Adrenal gland (tissue), 12 donors: ENCODE data around the gene ZNF548. TPM values are rescaled to one million over a fixed set of nuclear protein-coding genes. Genes with fewer than 3 reads are reported as not detected.

Source experiments
- DNase-seq, 7 donors: peaks; one replicate each; pipeline ENCODE4 v3.0.0-alpha.2; 2019 to 2020
- H3K27ac ChIP-seq, 5 donors: fragments of 200-600 bp; sonication (generic) in 4 of 5; 1 replicate in 3 of 5; 2 replicates in 2 of 5; pipeline versions ENCODE4 v1.5.1 to v1.8.0; 2016 to 2020; ENCODE audit warnings: mild to moderate bottlenecking in 1 of 5
- H3K27me3 ChIP-seq: fragments of 200-600 bp; 2 replicates; pipeline ENCODE4 v1.8.0; 2021
- H3K36me3 ChIP-seq, 2 donors: fragments of 200-600 bp; replicated peaks in 1 of 2; 1 replicate in 1 of 2; 2 replicates in 1 of 2; pipeline versions ENCODE4 v1.5.1 to v1.8.0; 2018 to 2022
- H3K4me1 ChIP-seq, 2 donors: fragments of 200-600 bp; replicated peaks in 1 of 2; 1 replicate in 1 of 2; 2 replicates in 1 of 2; pipeline versions ENCODE4 v1.5.1 to v1.8.0; 2018 to 2021
- H3K4me3 ChIP-seq, 4 donors: fragments of 200-600 bp; sonication (generic) in 3 of 4; one replicate each; pipeline ENCODE4 v1.5.1; 2016 to 2018
- H3K9me3 ChIP-seq, 3 donors: fragments of 200-600 bp; sonication (generic) in 1 of 3; replicated peaks in 1 of 3; 1 replicate in 2 of 3; 2 replicates in 1 of 3; pipeline versions ENCODE4 v1.5.1 to v1.8.0; 2016 to 2021
- POLR2A ChIP-seq, 2 donors: fragments of 450-650 bp; IDR thresholded peaks; one replicate each; pipeline ENCODE4 v1.6.1; 2017; ENCODE audit warnings: antibody characterized with exemption in 2 of 2, mild to moderate bottlenecking in 2 of 2, moderate library complexity in 1 of 2
- WGBS, 4 donors: extraction: QIAGEN DNeasy Blood & Tissue Kit in 2 of 4; methylation state at CpG; one replicate each; pipeline versions ENCODE4 v1.1.5 to v1.1.7; 2013 to 2017; 5-methylcytosine and 5-hydroxymethylcytosine counted together
- intact Hi-C, 2 donors: fragments of 100-400 bp; cut with DNase I; formaldehyde crosslinking; loops; one replicate each; pipeline versions ENCODE4 v1.14.1 to v1.15.0; 2022 to 2023
- polyA plus RNA-seq, 3 donors: library from polyadenylated mRNA; stranded (reverse); fragments of 200-250 nt in 2 of 3; fragments of 350-450 nt in 1 of 3; fragmentation: Illumina TruSeq in 1 of 3; extraction: RNeasy Lipid Tissue Mini Kit (QIAGEN cat#74804) in 1 of 3; gene quantifications; one replicate each; pipeline ENCODE4 v1.2.3, GENCODE V29; 2013 to 2014
- total RNA-seq, 9 donors: library from RNA; depleted of rRNA in 4 of 9; stranded (reverse); fragments of >200 nt in 4 of 9; fragments of 120-200 nt in 1 of 9; fragmentation: NEBNext Ultra II Directional in 1 of 9; extraction: Animal tissue kit (Norgen Biotek cat#: 25700) in 1 of 9; gene quantifications; one replicate each; pipeline versions ENCODE4 v1.1.0 to v1.2.4, GENCODE V29; 2013 to 2023
- TF ChIP-seq, protein P1 (sequence below), 6 experiments: fragments of 450-650 bp in 4 of 6; fragments of 200-600 bp in 2 of 6; sonication (generic) in 1 of 6; IDR thresholded peaks; 1 replicate in 5 of 6; 2 replicates in 1 of 6; pipeline versions ENCODE4 v1.5.1 to v1.8.0; 2016 to 2021; ENCODE audit warnings: antibody characterized with exemption in 6 of 6, mild to moderate bottlenecking in 2 of 6, moderate library complexity in 1 of 6
- donor health status: healthy with polysubstance abuse.
- donor health status: Bipolar disorder and iron deficiency.
- donor health status: DM: yes; HTN: yes; CAD: no.
- donor health status: DM: no; HTN: no; CAD: no.
- donor health status: DM: no; HTN: no; CAD: no.
- donor health status: DM: yes; HTN: yes; CAD: no.

Gene ZNF548
- total and polyA plus RNA-seq, 12 donors, result 4.6 to 21.7 (median 13.2) TPM

GRCh38 chr19:57380923-57381322 is 8.7 kb upstream of the ZNF548 start:
- intact Hi-C loops, result no loop called here
- no peak for TF ChIP-seq POLR2A (IDR thresholded peaks at IDR 0.05)
- TF ChIP-seq, protein P1, sequence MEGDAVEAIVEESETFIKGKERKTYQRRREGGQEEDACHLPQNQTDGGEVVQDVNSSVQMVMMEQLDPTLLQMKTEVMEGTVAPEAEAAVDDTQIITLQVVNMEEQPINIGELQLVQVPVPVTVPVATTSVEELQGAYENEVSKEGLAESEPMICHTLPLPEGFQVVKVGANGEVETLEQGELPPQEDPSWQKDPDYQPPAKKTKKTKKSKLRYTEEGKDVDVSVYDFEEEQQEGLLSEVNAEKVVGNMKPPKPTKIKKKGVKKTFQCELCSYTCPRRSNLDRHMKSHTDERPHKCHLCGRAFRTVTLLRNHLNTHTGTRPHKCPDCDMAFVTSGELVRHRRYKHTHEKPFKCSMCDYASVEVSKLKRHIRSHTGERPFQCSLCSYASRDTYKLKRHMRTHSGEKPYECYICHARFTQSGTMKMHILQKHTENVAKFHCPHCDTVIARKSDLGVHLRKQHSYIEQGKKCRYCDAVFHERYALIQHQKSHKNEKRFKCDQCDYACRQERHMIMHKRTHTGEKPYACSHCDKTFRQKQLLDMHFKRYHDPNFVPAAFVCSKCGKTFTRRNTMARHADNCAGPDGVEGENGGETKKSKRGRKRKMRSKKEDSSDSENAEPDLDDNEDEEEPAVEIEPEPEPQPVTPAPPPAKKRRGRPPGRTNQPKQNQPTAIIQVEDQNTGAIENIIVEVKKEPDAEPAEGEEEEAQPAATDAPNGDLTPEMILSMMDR (IDR thresholded peaks at IDR 0.05), result no peak
- Histone ChIP-seq H3K27me3 (no peaks in the 10 kb centered on the region), H3K4me1 (no peaks in the 10 kb centered on the region), H3K27ac (no peak overlapping the region), H3K9me3 (peaks cover 0 to 18% (median 0%) of the 10 kb centered on the region in 3 donors), H3K4me3 (no peak overlapping the region), H3K36me3 (peaks cover 0 to 11% of the 10 kb centered on the region in 2 donors)
- DNase-seq, result no peak

DNA sequence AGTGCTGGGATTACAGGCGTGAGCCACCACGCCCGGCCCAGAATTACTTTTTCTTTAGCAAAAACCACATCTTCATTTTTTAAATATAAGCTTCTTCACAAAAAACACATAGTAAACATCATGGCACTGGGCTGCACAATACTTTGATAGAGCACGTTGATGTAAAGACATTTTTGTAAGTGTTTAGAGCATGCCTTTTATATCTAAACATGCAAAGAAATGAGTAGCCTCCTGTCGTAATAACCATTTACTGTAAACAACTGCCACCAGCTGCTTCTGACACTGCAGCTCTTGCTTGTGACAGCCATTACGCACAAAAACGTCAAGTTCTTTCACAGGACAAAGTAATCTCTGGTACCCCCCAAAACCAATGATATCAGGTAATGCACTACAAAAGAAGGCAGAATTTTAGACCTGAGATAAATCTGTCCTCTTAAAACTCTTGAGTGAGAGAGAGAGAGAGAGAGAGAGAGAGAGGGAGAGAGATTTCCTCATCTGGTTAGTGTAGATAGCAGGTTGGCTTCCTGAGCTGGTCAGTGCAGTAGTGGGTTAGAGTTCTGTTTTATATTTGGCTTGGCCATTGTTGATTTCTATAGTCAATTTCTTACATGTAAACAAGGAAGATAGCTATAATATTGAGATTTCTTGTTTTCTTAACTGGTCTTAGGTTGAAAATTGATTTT is 6.7 kb upstream of the ZNF548 start:
- no peak overlapping the region for H3K4me3 ChIP-seq
- intact Hi-C loops, result no loop called here
- WGBS, 4 donors, result 86 to 91% (median 87%) methylated on average over 7 of the region's 7 CpGs
- peaks cover 0 to 4% (median 0%) of the 10 kb centered on the region in 3 donors for H3K9me3 ChIP-seq
- no peaks in the 10 kb centered on the region for H3K4me1 ChIP-seq
- TF ChIP-seq POLR2A (IDR thresholded peaks at IDR 0.05), result no peak
- TF ChIP-seq, protein P1 (IDR thresholded peaks at IDR 0.05), result no peak
- no peak overlapping the region for H3K27ac ChIP-seq
- DNase-seq, result no peak
- peaks cover 0 to 2% of the 10 kb centered on the region in 2 donors for H3K36me3 ChIP-seq
- H3K27me3 ChIP-seq, result no peaks in the 10 kb centered on the region

- Histone ChIP-seq H3K4me3 (peak overlapping the region in 2 of 4 donors; percentile 83 to 89), H3K27ac (peak overlapping the region in 4 of 5 donors; percentile 78 to 96 (median 87)), H3K4me1 (peaks cover 11 to 17% of the 10 kb centered on the region in 2 donors), H3K27me3 (no peaks in the 10 kb centered on the region), H3K36me3 (peaks cover 0 to 5% of the 10 kb centered on the region in 2 donors), H3K9me3 (no peaks in the 10 kb centered on the region)
- no peak for DNase-seq
- no peak for TF ChIP-seq POLR2A (IDR thresholded peaks at IDR 0.05)
- TF ChIP-seq, protein P1 (IDR thresholded peaks at IDR 0.05), result no peak
- 56 to 60% (median 59%) methylated on average over 11 of the region's 11 CpGs for WGBS, 4 donors
- intact Hi-C loops, result no loop called here
Observed at GRCh38 chr19:57389194-57389729, 392 bp upstream of the ZNF548 start.

GRCh38 chr19:57395710-57396109 is 6.1 kb downstream of the ZNF548 start:
- DNase-seq, result no peak
- no peak for TF ChIP-seq POLR2A (IDR thresholded peaks at IDR 0.05)
- TF ChIP-seq, protein P1 (IDR thresholded peaks at IDR 0.05), result no peak
- Histone ChIP-seq H3K9me3 (peaks cover 0 to 4% (median 0%) of the 10 kb centered on the region in 3 donors), H3K27ac (no peak overlapping the region), H3K27me3 (no peaks in the 10 kb centered on the region), H3K4me1 (peaks cover 5 to 8% of the 10 kb centered on the region in 2 donors), H3K4me3 (no peak overlapping the region), H3K36me3 (peaks cover 0 to 38% of the 10 kb centered on the region in 2 donors)
- WGBS, 4 donors, result 86 to 98% (median 92%) methylated on average over 5 of the region's 5 CpGs
- intact Hi-C loops, result no loop called here
